ENCODE data around the gene GMCL1.

- TF ChIP-seq CTCF (IDR thresholded peaks at IDR 0.05) = no peak
- no peak for TF ChIP-seq POLR2A (IDR thresholded peaks at IDR 0.05)
Observed at GRCh38 chr2:69789772-69790600, 39.5 kb upstream of the GMCL1 start.
